DMS79 treated with DMSO at 0.1 percent for 48 hours (cell line): ENCODE data around the gene DYSF.
A peak's percentile ranks its signal among the peaks of the same experiment; 100 is the strongest.

Source experiments
- DNase-seq: peaks from one replicate; lab custom pipeline; 2025; lab: John Stamatoyannopoulos, UW

DYSF gene

DNA sequence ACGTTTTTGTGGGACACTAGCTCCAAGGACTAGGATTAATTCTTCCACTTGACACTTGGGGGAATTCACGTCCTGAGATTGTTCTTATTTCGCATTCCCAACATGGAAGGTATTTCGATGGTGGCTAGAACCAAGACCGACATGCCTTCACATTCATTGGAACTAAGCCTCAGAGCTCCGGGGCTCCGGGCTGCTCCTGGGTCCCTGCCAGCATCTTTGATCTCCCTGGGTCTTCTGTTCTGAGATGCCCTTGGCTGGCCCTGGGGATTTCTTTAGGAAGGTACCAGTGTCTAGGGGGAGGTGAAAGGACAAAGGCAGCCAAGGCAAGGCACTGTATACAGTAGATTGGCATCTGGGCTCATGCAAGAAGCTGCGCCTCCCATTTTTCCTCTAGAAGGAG lies 76.8 kb downstream of the DYSF start:
- no peak for DNase-seq

DNA sequence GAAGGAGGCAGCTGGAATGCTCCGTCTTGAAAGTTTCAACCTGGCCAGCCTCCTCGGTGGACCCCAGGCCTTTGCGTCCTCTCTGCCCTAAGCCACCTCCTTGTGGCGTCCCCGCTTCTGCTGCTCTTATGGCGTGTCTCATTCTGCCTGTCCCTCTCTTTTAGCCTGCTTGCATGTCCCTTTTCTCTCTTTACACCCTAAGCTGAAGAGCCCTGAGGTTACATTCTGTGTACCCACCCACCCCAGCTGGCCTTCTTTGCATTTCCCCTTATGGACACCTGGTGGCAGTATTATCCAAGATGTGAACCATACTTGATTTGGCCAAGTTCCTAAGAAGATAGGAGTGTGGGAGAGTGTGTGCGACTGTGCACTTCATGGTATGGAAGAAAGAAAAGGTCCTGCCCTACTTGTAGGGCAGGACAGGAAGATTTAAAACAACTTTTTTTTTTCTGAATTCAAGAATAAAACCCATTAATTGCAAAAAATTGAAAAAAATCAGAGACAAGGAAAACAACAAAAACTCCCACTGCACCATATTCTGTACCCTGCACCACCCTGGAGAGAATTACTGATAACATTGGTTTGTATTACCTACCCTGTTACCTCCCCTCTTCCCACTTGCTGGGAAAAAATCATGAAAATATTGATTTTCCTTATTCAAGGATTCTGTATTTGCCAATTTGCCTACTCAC lies 77.4 kb downstream of the DYSF start:
- peak; percentile 15 for DNase-seq

DNA sequence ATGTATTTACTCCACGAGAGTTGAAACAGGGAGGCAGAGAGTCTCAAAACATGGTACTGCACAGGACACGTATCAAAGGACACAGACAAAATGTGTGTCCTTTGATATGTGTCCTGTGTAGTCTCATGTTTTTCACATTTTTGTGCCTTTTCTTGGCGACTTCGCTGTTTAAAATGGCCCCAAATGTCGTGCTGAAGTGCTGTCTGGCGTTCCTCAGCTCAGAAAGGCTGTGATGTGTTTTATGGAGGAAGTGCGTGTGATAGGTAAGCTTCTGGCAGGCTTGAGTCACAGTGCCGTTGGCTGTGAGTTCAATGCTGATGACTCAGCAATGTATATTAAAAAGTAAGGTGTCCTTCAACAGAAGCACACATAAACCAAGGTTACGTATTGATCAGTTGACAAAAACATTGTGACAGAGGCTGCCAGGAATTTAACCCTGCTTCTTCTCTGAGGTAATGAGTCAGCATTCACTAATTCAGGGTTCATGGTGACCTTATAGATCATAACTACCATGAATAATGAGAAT lies 78.2 kb downstream of the DYSF start:
- DNase-seq: no peak

DNA sequence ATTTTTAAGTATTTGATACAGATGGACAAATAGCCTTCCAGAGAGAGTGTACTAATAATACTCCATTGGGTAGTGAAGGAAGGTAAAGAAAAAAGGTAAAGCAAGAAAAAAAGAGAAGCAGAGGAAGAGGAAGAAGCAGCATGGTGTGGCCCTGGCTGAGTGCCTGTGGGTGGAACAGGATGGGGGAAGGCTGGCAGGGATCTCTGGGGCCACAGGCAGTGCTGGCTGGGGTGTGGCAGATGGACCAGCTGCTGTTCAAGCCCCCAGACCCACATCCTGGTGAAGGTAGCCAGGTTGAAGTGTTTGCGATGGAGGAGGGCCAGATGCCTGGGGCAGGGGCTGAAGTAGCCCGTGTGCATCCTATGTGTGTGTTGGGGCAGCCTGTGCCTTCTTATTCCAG lies 79.0 kb downstream of the DYSF start:
- DNase-seq: no peak

DNA sequence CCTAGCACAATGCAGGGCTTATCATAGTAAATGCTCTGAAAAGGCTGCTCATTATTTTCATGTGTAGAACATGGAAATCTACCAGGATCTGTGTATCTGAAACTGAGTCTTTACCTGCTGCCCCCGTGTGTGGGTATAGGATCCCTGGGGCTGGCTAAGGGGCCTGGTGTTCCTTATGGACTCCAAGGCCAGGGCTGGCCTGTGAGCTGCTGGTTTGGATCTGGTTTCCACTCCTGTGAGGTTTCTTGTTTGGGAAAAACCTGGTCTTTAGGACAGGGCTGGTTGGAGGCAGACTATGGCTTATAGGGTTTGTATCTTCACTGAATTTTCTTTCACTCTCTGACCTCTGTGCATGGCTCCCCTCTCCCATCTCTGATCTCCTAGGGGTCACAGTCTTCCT lies 80.8 kb downstream of the DYSF start:
- DNase-seq: no peak

DNA sequence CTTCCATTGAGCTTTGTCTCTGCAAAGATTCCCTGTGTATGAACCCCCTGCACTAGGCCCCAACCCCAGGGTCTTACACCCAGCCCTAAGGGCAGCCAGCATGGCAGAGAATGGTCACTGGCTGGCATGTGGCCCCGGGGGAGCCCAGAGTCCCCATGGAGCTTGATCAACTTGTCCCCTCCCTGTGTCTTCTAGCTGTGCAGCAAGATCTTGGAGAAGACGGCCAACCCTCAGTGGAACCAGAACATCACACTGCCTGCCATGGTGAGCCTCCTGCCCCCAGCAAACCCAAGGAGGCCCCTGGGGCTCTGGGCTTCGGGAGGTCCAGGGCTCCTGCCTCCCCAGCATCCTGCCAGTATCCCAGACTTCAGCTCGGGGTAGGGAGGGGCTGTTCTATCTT lies 81.5 kb downstream of the DYSF start:
- no peak for DNase-seq

DNA sequence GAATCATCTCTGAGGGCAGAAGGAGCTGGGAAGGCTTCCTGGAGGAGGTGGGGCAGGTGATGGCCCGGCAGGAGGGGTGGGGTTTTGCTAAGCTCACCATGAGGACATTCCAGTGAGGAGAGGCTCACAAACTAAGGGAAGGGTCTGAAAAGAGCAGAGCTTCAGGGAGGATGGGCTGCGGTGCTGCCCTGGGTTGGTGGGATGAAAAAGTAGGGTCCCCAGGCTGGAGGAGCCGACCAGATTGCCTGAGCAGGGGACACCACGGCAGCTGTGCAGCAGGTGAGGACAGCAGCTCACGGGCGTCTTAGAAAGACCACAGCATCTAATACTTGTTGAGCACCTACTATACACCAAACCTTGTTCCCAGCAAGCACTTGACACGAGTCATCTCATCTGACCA lies 82.2 kb downstream of the DYSF start:
- DNase-seq: no peak

DNA sequence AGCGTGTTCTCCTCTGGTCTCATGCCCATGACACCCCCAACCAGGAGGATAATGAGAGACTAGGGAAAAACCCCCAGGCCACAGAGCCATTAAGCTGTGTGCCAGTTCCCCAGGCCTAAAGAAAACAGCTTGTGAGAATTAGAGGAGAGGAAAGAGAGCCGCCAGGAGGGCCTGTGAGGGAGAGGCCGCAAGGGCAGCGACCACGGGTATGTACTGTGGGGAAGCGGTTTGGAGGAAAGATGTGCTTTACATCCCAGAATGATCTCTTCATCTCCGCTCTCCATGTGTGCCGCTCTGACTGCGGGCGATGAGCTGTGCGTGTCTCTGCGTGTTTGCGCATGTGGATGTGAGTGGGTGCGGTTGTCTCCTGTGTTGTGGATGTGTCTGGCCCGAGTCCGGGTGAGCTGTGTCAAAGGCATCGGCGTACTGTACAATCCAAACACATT lies 82.9 kb downstream of the DYSF start:
- no peak for DNase-seq

DNA sequence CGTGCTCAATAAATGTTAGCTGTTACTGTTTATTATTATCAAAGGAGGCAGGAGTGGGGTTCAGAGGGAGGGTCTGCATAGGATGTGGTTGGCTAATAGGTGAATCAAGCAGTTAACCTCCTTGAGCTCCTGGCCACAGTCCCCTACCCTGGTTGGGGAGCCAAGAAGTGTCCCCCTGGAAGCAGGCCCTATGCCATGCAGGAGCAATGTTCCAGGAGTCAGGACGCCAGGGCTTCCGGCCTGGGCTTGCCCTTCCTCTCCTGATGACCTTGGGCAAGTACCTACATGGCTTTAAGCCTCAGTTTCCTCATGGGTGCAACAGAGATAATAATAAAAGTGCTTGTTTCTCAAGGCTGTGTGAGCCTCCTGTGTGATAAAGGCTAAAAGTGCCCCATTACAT lies 84.9 kb downstream of the DYSF start:
- no peak for DNase-seq

DNA sequence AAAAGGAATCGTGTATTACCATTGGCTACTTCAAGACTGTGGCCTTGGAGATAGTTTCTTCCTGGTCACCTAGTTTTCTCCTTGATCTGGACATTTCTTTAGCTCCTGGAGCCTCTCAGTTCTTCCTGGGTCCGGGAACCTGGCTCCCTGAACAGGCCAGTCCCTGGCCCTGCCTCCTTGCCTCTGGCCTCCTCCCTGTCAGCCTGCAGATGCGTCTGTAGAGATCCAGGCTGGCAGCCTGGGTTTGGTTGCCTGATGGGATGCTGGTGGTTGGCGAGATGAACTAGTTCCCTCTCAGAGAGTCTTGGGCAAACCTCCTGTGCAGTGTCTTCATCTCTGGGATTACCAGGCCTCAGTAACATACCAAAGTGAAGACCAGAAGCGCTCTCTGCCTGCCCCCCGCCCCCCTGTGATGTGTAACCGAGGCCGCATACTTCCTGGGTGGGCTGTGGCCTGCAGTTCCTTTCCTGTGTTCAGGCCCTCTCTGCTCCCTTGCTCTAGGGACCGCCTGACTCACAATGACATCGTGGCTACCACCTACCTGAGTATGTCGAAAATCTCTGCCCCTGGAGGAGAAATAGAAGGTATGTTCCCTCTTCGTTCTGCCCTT lies 85.4 kb downstream of the DYSF start:
- no peak for DNase-seq

DNA sequence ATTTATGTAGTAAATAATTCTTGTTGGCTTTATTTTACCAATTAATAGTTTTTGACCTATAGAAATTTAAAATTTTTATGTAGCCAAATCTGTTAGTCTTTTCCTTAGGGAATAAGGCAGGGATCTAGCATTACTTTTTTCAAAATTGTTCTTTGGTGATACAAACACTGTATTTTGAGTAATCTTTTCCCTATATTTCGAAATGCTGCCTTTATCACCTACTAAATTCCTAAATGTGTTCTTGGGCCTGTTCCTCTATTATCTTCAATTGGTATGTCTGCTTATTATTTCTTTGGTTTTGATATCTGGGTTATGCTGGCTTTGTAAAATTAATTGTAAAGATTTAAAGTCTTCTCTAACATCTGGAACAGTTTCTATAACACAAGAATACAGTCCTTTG lies 87.5 kb downstream of the DYSF start:
- DNase-seq: no peak

DNA sequence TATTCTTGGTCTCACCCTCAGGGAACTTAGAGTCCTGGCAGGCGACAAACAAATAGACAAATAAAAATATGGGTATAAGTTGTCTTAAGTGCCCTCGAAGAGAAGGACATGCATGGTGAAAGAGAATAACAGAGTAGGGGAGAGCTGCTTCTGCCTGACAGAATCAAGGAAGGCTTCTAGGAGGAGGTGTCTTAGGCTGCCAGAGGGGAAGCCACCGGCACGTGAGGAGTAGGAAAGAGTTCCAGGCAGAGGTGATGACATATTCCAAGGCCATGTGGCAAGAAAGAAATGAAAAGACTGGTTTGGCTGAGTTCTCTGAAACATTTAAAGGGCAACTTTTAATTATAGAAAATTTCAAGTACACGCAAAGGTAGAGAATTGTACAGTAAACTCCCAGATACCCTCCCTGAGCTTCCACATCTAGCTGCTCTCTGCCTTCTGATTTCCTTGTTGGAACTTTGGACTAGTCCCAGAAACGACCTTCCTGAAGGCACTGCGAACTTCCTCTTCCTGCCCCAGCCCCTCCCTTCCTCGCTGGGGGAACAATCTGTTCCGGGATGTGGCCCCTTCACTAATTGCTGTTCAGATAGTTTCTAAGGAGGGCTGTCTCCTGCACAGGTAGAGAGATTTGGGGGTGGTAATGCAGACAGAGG lies 91.7 kb downstream of the DYSF start:
- no peak for DNase-seq

DNA sequence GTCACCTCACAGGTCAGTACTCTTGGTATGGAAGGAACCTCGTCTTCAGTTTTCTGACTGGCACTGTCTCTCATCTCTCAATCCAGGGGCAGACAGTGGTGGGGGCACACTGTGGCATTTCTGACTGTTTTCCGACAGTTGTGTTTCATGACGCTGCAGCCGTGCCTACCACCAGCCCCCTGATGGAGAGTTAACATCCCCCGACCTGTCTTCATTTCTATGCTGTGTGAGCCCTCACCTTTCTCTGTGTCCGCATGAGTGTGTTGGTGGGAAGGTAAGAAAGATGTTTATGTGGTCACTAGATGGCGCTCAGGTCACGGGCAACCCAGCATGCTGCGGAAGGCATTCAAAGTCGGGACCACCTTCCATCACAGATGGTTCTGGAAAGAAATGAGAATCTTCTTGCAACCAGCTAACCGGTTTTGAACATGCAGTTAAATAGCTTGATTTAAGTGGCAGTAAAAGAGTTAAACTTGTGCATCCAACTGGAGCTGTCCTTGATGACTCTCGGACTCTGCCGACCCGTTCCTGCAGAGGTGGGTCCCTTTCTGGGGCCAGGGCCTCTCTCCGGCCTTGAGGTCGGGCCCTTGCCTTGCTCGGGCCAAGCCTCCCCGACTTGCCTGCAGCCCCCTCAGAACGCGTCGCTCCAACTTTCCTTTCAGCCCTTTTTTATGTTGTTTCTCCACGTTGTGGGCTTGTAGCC lies 92.4 kb downstream of the DYSF start:
- DNase-seq: peak; percentile 84

DNA sequence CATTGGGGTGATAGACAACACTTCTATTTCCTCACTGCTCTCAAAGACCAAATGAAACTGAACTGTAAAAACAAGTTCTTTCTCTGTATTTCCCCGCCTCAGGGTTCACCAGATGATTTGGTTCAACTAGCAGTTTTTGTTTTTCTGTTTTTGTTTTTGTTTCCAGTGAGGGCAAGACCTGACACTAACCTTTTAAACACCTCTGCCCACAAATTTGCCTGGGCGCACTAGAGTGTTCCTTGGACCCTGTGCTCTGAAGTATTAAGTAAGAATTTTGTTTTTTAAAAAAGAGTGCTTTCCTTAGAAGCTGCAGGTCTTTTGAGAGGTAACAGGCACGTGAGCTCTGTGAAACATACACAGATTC lies 92.9 kb downstream of the DYSF start:
- no peak for DNase-seq

DNA sequence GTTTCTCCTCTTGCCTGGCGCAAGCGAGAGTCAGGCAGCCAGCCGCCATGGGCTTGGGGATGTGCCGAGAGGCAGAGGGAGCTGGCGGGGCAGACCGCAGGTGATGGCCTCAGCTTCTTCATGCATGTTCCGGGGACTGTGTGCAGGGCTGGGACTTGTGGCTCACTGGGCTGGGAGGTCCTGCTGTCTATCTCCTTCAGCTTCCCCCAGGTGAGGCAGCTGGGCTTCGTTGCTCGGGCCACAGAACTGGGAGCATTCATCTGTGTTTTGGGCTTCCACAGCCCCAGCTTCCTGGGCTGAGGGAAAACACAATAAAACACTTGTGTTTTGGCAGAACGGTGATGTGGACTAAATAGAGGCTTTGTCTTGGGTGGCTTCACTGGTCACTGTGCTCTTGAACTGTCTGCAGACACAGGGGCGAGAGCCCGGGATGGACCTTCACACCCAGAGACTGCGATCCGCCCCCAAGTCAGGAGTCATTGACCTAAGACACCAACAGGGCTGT lies 93.5 kb downstream of the DYSF start:
- no peak for DNase-seq

DNA sequence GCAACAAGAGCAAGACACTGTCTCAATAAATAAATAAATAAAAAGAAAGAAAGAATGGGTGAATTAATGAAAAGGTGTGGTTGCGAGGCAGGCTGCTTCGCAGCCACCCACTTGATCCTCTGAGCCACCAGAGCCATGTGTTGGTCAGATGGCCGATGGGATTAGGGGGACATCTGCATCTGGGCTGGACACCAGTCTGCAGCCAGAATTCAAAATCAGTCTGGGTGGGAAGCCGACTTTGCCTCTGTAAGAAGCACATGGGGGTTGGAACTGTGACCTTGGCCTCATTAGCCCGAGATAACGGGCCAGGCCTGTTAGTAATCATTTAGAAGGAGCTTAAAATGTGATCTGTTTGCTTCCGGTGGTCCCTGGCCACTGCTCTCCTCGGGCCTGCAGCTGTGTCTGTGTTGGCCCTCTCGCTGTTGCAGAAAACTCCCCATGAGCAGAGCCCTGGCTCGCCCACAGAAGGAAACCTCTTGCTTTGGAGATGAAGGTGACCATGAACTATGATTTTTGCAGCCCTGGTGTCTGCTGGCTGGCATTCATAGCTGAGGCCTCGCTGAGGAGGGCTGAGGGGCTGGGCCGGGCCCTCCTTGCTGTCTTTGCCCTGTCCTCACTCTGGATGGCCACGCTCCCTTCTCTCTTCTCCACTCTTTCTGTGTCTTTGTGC lies 94.4 kb downstream of the DYSF start:
- no peak for DNase-seq

DNA sequence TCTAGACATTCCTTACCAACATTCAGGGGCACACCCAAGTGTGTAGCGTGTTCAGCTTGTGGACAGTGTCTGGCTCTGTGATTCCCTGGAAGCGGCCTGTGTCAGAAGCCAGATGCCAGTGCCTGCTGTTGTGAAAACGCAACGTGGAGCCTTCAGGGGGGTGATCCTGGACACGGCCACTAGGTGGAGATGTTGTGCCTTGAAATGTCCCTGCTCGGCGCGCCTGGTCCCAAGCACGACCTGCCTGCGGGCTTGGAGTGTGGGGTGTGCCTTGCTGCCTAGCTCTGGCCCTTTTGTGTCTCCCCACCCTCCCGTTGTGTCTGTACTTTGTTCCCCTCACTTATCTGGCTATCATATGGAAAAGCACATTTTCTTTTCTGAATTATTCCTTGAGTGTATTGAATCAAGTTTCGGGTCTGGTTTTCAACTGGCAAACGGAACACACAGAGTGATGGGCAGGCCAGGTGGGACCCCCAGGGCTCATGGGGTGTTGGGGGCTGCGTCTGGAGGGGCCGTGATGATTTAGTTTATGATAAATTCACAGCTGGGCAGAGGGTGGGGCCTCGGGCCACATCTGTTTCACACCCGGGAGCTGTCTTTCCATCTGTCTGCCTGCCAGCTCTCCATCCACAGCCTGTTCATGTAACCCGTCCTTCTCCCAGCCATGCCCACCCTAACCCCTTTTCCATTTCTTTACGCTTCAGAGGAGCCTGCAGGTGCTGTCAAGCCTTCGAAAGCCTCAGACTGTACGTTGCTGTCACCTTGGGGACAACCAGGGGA lies 95.5 kb downstream of the DYSF start:
- peak; percentile 14 for DNase-seq

DNA sequence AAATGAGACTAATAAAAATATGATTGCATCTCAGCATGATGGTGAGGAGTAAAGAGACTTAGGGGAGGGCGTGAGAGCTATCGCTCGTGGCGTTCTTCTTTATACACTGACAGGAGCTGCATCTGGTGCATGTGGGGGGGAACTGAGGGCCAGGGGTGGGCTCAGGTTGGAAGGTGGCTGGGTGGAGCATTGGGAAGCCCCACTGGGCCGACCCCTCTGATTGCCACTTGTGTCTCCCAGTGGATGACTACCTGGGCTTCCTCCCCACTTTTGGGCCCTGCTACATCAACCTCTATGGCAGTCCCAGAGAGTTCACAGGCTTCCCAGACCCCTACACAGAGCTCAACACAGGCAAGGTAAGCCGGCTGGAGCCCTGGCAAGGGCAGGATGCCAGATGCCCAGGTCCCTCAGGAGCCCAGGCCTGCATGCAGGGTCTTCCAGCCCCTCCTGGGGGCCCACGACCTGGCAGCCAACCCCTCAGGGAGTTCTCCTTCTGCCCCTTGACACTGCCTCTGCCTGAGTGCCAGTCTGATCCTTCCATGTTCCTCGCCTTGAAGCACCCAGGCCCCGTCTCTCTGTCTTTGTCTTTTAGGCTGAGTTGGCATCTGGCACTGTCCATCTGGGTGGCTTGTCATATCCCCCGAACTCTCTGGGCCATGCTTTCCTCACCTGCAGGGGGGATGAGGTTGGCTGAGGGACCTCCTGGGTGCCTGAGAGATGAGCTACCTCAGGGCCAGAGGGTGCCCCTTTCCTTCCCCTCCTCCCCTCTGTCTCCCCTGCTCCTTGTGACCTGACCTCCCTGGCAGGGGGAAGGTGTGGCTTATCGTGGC lies 97.7 kb downstream of the DYSF start:
- DNase-seq: no peak

DNA sequence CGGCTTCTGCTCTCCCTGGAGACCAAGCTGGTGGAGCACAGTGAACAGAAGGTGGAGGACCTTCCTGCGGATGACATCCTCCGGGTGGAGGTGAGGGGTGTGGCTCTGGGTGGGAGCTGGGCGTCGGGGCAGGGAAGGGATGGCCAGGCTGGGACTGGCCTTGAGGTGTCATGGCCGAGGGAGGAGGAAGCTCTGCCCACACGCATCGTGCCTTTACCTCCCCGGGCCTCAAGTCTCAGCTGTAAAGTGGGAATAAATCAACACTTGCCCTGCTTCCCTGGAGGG lies 98.2 kb downstream of the DYSF start:
- DNase-seq: no peak

DNA sequence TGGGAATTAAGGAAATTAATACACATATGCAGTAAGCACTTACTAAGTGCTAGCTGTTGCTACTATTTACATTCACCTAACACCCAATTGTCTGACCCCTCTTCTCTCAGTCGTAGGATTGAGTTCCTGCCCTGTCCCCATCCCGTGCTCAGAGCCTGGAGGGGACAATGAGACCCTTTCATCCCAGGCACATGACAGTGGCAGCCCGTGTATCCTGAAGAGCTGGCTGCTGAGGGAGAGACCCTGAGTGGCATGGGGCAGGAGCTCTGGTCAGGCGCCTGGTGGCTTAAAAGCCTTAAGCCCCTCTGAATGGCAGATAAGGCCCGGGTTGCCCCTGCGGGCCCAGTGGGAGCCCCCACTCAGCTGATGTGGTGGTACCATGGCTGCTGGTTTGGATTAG lies 99.0 kb downstream of the DYSF start:
- no peak for DNase-seq
